HG03558 (cell line): ENCODE results near the gene GRM4.

ENCODE experiments used
- ATAC-seq: cut with Tn5 transposase; IDR thresholded peaks from one replicate; pipeline ENCODE4 v1.9.1; 2021; ENCODE audit warnings: moderate number of reproducible peaks; ENCODE audit not compliant: unreplicated experiment; ENCODE audit errors: extremely low read depth

Gene GRM4

GRCh38 chr6:34158876-34159275 lies 13.0 kb upstream of the GRM4 start:
- ATAC-seq = no peak

- no peak for ATAC-seq
Observed at GRCh38 chr6:34157851-34158250, 12.0 kb upstream of the GRM4 start.

DNA sequence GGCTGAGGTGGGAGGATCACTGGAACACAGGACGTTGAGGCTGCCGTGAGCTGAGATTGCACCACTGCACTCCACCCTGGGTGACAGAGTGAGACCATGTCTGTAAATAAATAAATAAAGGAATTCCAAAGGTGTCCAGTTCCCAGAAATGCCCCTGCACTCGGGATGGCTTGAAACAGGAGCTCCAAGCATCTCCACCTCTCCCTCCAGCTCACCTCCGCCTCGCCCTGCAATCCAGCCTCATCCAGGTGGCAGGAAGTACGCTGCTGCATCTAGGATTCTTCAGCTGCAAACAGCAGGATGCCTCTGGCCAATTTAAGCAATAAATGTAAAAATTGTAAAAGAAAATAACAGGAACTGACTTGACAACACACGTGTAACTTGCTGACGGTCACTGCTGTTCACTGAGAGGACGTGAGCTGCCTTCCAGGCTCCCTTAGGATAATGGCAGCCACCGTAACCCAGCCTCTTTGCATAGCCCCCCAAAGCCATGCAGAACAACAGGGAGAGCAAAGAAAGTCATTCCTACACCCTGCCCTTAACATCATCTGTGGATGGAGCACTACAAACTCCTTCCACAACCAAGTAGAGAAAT lies 11.4 kb upstream of the GRM4 start:
- ATAC-seq = no peak

- no peak for ATAC-seq
Observed at GRCh38 chr6:34155471-34156300, 9.8 kb upstream of the GRM4 start.

DNA sequence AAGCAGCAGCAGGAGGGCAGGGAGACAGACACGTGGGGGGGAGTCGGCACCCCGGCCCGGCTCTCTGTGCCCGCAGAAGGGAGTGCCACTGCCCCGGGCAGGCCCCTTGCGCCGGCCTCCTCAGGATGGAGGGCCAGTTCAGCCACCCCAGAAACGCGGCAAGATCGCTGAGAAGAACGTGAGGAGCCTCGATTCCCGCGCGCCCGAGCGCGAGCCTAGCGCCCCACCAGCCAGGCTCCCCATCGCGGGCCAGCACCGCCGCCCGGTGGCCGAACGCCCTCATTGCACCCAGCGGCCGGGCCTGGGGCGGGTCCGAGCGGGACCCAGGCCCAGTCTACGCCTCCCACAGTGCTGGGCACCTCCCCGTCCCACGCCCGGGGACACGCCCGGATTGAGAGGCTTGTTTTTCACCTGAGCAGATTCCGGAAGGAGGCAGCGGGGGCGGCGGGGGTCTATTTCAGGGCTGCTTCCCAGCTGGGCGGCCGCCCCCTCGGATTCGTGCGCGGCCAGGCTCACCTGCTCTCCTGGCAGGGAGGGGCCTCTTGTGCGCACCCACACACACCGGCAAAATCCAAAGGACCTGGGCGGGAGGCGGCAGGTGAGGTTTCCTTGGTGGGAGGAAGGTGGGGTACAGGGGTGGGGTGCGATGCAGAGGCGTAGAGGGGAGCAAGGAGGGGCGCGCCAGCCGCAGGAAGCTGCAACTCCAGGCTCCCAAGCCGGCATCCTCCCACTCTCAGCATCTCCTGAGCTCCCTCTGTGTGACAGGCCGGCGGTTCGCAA lies 9.0 kb upstream of the GRM4 start:
- no peak for ATAC-seq

- no peak for ATAC-seq
Observed at GRCh38 chr6:34152806-34153520, 7.1 kb upstream of the GRM4 start.

DNA sequence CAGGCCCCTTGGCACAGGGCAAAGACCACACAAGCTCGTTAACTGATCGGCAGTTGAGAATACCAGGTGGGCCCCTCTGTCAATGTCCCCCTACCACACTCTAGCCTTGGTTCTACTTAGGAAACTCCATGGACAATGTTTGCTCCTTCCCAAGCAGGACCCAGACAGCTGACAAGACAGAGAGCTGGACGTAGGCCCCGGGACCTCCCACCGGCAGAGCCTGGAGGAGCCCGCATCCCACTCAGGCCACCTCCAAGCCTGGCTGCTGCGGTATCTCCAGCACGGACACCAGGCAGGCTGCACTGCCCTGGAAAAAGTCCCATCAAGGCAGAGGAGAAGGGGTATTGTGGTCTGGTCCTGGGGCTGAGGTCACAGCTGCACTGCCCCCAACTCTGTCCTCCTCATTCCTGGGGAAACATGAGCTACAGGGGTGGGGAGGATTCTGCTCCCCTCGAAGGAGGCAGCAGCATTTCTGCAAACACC lies 6.2 kb upstream of the GRM4 start:
- no peak for ATAC-seq

- no peak for ATAC-seq
Observed at GRCh38 chr6:34151321-34152041, 5.6 kb upstream of the GRM4 start.

GRCh38 chr6:34150766-34151165 lies 4.9 kb upstream of the GRM4 start:
- no peak for ATAC-seq

DNA sequence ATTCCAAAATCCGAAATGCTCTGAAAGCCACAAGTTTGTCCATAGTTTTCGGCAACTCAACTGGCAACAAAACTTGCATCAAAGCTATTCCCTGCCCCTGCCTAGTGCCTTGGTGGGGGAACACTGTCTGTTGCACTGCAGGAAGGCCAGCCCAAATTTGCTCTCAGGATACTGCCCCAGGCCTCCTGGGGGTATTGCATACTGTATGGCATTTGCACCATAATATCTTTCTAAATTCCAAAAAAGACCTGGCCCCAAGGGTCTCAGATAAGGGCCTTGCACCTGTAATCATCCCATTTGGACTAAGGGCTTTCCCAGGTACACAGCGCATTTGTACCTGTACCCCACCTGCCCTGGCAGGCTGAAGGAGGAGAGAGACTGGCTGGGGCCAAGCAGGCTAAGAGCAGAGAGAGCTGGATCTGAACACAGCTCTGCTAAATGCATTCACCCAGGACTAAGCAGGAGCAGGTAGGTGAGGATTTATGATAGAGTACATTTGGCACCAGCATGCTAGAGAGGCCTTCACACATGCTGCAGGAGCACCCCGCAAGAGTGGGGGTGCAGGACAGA lies 4.0 kb upstream of the GRM4 start:
- no peak for ATAC-seq

- ATAC-seq = no peak
Observed at GRCh38 chr6:34149452-34149810, 3.5 kb upstream of the GRM4 start.

GRCh38 chr6:34148631-34149451 lies 3.0 kb upstream of the GRM4 start:
- no peak for ATAC-seq

GRCh38 chr6:34147906-34148630 lies 2.2 kb upstream of the GRM4 start:
- ATAC-seq = no peak

- ATAC-seq = no peak
Observed at GRCh38 chr6:34146801-34147592, 1.1 kb upstream of the GRM4 start.

DNA sequence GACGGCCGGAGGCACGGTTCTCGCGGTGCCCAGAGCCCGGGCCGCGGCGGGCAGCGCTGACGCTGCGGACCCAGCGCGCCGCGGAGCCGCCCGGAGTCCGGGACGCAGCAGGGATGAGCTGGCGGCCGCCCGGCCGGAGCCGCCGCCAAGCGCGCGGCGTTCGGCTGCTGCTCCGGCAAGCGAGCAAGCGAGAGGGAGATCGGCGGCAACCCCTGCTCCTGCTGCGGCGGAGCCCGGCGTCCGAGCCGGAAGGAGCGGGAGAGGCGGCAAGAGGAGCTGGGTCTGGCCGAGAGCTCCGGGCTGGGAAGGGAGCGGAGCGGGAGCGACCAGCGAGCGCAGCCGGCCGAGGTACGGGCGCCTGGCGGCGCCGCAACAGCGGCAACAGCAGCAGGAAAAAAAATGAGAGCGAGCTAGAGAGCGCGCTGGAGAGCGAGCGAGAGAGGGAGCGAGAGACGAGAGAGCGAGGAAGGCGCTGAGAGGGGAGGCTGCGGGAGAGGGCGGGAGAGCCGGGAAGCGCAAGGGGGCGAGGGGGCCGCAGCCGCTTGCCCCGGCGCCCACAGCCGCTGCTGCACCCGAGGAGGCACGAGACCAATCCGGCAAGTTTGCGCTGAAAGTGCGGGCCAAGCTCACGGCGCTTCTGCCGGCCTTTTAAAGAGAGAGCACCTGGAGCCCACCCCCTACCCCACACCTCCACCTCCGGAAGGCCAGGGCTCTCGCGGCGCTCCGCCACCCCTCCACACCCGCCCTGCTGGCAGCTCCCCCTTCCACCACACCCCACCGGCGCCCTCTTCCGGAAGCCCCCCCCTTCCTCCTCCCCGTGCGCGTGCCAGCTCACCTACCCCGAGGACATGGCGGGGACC lies 496 bp downstream of the GRM4 start:
- no peak for ATAC-seq

- no peak for ATAC-seq
Observed at GRCh38 chr6:34144581-34145160, 1.2 kb downstream of the GRM4 start.
